ENCODE measurements around the gene KCNAB2. TPM values are rescaled to one million over a fixed set of nuclear protein-coding genes. Genes with fewer than 3 reads are reported as not detected.

KCNAB2 gene
- total RNA-seq, 1 donor from 2014 or later: 17.9 TPM

GRCh38 chr1:6123816-6124215, 78.1 kb downstream of the KCNAB2 start:
- DNase-seq (ENCODE audit: low spot score in 2 of 2): no peak
- no peak for TF ChIP-seq CTCF (IDR thresholded peaks at IDR 0.05)
- H3K4me3 ChIP-seq: no peak overlapping the region
- no peaks in the 10 kb centered on the region for H3K36me3 ChIP-seq
- no peaks in the 10 kb centered on the region for H3K9me3 ChIP-seq
- H3K27ac ChIP-seq: no peak overlapping the region
- intact Hi-C loops (cut with DNase I): no loop called here
- no peaks in the 10 kb centered on the region for H3K27me3 ChIP-seq
- no peaks in the 10 kb centered on the region for H3K4me1 ChIP-seq

GRCh38 chr1:6124341-6124740, 78.7 kb downstream of the KCNAB2 start:
- intact Hi-C loops (cut with DNase I): no loop called here
- Histone ChIP-seq H3K4me1 (no peaks in the 10 kb centered on the region), H3K27me3 (no peaks in the 10 kb centered on the region), H3K27ac (no peak overlapping the region), H3K9me3 (no peaks in the 10 kb centered on the region), H3K36me3 (no peaks in the 10 kb centered on the region), H3K4me3 (no peak overlapping the region)
- no peak for TF ChIP-seq CTCF (IDR thresholded peaks at IDR 0.05)
- no peak for DNase-seq (ENCODE audit: low spot score in 2 of 2)

GRCh38 chr1:6124746-6125365, 79.2 kb downstream of the KCNAB2 start:
- intact Hi-C loops (cut with DNase I): no loop called here
- no peaks in the 10 kb centered on the region for H3K9me3 ChIP-seq
- H3K4me1 ChIP-seq: no peaks in the 10 kb centered on the region
- TF ChIP-seq CTCF (IDR thresholded peaks at IDR 0.05): no peak
- H3K4me3 ChIP-seq: no peak overlapping the region
- no peak for DNase-seq (ENCODE audit: low spot score in 2 of 2)
- H3K27me3 ChIP-seq: no peaks in the 10 kb centered on the region
- H3K36me3 ChIP-seq: no peaks in the 10 kb centered on the region
- no peak overlapping the region for H3K27ac ChIP-seq

GRCh38 chr1:6125366-6125765, 79.7 kb downstream of the KCNAB2 start:
- no peaks in the 10 kb centered on the region for H3K4me1 ChIP-seq
- intact Hi-C loops (cut with DNase I): no loop called here
- TF ChIP-seq CTCF (IDR thresholded peaks at IDR 0.05): no peak
- no peak overlapping the region for H3K4me3 ChIP-seq
- H3K9me3 ChIP-seq: no peaks in the 10 kb centered on the region
- H3K27me3 ChIP-seq: no peaks in the 10 kb centered on the region
- H3K36me3 ChIP-seq: no peaks in the 10 kb centered on the region
- H3K27ac ChIP-seq: no peak overlapping the region
- DNase-seq (ENCODE audit: low spot score in 2 of 2): no peak

GRCh38 chr1:6126028-6126427, 80.3 kb downstream of the KCNAB2 start:
- Histone ChIP-seq H3K36me3 (no peaks in the 10 kb centered on the region), H3K27ac (no peak overlapping the region), H3K4me1 (no peaks in the 10 kb centered on the region), H3K27me3 (no peaks in the 10 kb centered on the region), H3K4me3 (no peak overlapping the region), H3K9me3 (no peaks in the 10 kb centered on the region)
- no peak for DNase-seq (ENCODE audit: low spot score in 2 of 2)
- no peak for TF ChIP-seq CTCF (IDR thresholded peaks at IDR 0.05)
- intact Hi-C loops (cut with DNase I): no loop called here
